Measurements from ENCODE around the gene RUFY2.
"Not testable (repeated sequence)": the region's sequence is repeated elsewhere in the genome, so short reads cannot be mapped to it uniquely, and the experiment has no call there.

The RUFY2 gene

DNA sequence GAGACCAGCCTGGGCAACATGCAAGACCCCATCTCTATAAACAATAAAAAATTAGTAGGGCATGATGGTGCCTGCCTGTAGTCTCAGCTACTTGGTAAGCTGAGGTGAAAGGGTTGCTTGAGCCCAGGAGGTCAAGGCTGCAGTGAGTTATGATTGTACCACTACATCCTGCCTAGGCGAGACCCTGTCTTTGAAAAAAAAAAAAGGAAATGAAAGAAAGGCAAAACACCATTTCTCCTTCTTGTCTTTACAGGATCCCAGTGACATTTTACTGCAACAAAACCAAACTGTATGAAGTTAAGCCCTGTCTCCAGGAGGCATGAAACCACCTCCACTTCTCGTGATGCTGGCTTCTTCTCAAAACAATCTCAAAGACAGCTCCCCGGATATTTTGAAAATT lies 44.5 kb downstream of the RUFY2 start:
- no peak for DNase-seq

DNA sequence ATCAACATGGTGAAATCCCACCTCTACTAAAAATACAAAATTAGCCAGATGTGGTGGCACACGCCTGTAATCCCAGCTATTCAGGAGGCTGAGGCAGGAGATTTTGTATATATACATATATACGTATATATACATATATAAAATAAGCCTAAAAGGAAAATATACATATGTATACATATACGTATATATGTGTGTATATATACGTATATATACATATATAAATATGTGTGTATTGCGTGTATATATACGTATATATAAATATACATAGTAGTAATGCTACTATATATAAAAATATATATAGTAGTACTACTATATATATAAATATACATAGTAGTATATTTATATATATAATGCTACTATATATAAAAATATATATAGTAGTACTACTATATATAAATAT lies 47.9 kb downstream of the RUFY2 start:
- no peak for DNase-seq

DNA sequence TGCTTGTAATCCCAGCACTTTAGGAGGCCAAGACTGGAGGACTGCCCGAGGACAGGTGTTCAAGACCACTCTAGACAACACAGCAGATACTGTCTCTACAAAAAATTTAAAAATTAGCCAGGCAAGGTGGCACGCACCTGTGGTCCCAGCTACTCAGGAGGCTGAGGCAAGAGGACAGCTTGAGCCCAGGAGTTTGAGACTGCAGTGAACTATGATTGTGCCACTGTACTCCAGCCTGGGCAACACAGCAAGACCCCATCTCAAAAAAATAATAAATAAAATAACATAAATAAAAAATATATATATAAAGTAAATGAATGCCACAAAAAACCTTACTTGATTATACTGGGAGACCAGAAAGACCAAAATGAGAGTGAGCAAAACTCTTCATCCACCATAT lies 53.5 kb downstream of the RUFY2 start:
- DNase-seq = no peak

DNA sequence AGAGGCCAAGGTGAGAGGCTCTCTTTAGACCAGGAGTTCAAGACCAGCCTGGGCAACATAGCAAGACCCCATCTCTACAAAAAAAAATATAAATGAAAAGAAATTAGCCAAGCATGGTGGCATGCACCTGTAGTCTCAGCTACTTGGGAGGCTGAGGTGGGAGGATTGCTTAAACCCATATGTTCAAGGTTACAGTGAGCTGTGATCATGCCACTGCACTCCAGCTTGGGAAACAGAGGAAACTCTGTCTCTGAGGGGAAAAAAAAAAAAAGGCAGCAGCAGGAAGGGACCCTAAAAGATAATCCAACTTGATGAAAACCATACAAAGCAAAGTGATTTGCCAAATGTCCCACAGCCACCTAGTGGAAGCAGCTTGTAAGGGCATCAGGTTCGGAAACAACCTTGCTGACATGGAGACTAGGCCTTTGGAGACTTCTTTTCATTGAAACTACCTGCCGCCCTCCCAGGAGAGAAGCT lies 58.8 kb downstream of the RUFY2 start:
- peak; percentile 21 to 25 for DNase-seq

DNA sequence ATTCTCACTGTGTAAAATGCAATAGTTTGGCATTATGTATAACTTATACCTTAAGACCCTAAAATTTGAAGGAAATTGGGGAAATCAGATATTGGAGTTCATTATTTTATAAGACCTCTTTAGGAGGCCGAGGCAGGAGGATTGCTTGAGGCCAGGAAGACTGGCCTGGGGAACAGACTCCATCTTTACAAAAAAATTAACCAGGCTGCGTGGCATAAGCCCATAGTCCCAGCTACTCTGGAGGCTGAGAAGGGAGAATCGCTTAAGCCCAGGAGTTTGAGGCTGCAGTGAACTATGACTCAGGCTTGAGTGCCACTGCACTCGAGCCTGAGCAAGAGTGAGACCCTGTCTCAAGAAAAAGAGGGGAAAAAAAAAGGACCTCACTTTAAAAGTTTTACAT lies 60.3 kb downstream of the RUFY2 start:
- no peak for DNase-seq

DNA sequence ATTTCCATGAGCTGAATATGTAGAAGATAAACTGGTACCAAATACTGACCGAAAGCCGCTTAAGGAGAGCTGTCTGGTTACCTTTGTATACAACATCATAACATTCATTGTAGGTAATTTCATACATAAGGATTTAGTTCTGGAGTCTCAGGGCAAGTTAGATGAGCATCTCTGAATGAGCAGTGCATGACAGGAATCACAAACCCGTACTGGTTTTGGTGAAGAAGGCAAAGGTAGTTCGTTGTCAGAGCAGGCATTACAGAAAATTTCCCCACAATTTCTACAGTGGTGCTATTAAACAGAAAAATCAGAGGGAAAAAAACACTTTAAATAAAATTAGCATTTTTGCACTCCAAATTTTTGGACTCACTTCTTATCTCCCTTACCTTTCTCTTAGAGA lies 61.5 kb downstream of the RUFY2 start:
- no peak for DNase-seq

DNA sequence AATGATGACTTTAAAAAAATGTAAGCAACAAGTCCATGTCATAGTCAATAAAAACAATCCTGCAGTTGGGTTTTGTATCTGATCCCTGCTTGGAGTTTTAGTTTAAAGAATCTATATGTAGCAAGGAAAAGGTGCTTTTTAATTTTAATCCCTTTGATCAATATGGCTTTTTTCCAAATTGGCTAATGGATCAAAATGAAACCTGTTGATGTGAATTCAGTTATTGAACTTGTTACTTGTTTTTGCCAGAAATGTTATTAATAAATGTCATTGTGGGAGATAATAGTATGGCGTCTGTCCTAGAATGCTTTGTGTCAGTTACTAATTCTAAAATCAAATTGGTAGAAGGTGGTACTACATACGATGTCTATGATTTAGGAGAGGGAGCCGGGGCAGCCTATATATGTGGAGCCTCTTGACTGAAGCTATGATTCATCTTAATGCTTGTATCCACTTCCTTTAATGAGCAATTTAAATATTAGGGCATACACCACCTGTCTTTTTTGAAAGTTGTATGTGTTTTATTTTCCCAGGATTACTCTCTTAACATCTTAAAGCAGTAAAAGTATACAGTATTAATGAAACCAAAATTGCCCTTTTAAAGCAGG lies 64.1 kb downstream of the RUFY2 start:
- no peak for DNase-seq

DNA sequence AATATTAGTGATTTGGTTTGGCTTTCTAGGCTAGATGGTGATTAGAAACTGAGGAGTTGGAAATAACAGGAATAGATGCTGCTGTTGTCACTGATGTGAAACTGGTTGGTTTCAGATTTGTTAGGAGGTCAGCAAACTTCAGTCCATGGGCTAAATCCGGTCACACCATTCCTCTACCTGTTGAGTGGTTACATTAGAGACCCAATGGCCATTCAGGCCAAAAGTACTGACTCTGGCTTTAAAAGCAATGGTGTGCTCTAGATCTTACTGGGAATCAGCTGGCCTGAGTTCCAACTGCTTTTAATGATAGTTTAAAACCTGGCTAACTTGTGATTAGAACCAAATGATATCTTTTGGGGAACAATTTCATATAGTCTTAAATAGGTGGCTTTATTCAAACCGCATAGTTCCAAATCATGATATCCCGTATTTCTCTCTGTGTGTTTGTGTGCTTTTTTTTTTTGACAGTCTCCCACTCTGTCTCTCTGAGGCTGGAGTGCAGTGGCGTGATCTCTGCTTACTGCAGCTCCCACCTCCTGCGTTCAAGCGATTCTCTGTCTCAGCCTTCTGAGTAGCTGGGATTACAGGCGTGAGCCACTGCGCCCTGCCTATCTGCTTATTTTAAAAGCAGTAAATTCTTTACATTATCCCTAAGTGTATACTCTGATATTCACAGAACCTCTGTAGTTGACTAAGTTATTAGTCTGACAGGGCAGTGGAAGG lies 66.6 kb downstream of the RUFY2 start:
- DNase-seq = no peak

DNA sequence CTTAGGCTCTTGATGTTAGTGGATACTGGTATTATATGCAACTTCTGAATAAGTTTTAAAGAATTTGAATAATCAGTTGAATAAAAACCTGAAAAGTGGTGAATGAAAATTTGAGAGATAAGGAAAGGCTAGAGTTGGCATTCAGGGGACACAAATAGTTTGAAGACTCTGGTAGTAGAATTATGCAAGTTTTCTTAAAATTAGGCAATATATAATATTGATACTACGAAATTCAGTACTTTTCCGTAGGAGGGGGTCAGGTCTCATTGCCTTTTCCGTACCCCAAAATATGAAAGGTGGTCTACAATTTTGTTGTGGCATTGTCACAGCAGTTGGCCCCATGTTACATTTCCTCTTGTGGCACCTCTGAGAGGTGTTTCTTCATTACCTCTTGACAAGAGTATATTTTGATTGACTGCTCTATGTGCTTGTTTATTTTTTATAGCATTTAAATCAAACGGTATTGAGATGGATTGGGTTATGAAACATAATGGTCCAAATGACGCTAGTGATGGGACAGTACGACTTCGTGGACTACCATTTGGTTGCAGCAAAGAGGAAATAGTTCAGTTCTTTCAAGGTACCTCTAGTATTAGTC lies 70.2 kb downstream of the RUFY2 start:
- no peak for DNase-seq

DNA sequence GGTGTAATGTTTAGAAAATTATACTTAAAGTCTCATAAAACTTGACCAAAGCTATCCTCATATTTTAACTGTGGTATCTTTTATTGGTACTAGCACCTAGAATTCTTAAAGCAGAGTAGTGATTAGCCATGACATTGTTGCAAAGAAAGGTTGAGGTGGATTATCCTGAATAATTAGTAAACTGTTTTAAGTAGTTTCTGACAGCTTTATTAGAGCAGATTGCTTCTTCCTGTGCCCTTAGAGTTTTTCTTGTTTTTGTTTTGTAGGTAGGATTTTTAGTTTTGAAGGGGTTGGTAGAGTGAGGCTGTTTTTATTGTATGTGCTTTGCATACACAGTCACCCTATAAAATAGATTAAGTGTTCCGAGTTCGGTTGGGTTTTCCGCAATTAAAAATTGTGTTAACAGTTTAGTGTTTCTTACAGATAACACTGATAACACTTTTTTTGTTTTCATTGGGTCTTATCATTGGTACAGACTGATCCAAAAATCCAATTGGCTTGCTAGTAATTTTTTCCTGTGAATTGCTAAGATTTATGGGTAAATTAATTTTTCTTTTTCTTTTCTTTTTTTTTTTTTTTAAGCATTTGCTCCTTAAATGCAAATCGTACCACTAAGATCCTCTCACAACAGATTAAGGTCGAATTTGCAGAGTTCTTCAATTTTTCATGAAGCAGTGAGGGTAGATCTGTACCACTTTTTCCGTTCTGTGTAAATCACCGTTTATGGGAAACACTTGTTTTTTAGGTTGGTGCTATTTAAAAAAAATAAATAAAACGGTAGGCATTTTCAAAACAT lies 72.2 kb downstream of the RUFY2 start:
- DNase-seq = no peak

DNA sequence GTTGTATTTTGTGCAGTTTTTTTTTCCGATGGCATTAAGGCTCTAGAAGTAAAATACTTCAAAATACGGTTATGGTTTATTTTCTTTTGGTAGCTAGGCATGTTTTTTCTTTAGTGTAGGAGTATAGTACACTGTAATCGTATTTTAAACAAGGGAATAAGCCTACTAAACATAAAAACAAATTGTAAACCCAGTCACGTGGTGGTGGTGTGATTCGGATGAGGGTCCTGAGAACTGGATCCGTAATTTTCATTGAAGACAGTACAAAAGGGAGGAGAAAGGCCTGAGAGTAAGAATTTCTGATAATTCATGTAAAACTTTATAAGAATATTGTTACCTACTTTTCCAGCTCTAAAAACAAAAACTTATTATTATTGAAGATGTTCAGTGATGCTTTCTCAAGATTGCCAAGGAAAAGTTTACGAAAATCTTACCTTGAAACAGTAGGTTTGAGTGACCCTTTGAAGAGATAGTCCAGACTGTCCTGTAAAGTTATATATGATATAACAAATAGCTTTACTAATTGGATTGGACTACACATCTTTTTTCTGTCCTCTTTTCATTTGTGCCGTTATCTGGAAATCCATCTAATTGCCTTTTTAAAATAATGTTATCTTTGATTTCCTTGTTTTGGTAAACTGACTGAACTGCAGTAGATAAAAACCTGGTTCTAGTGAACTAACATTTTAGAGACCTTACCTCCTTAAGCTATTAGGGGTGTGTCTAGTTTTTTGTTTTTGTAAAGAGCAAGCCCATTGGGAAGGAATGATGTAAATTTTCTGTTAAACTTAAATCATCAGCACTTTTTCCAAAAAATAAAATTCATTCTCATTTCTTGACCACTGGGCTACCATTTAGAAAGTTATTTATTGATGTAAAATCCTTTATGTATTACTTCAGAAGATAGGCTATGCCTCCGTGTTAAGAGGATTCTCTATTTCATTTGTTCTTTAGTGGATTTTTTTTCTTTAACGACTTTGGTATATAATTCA lies 73.3 kb downstream of the RUFY2 start:
- DNase-seq = no peak

DNA sequence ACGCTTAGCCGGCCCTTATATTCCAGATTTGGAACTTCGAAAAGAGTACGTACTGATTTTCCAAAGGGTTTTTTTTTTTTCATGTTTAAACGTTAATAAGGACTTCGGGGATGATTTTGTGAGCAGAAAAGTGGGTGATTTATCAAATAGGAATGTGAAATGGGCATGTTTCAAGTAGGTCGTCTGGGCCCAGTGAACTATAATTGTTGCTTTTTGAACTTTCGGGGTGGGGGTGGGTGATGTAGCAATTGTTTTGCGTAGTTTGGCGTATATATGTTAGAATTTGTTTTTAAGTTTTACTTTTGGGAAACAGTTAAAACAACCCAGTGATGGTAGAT lies 74.0 kb downstream of the RUFY2 start:
- DNase-seq = no peak

DNA sequence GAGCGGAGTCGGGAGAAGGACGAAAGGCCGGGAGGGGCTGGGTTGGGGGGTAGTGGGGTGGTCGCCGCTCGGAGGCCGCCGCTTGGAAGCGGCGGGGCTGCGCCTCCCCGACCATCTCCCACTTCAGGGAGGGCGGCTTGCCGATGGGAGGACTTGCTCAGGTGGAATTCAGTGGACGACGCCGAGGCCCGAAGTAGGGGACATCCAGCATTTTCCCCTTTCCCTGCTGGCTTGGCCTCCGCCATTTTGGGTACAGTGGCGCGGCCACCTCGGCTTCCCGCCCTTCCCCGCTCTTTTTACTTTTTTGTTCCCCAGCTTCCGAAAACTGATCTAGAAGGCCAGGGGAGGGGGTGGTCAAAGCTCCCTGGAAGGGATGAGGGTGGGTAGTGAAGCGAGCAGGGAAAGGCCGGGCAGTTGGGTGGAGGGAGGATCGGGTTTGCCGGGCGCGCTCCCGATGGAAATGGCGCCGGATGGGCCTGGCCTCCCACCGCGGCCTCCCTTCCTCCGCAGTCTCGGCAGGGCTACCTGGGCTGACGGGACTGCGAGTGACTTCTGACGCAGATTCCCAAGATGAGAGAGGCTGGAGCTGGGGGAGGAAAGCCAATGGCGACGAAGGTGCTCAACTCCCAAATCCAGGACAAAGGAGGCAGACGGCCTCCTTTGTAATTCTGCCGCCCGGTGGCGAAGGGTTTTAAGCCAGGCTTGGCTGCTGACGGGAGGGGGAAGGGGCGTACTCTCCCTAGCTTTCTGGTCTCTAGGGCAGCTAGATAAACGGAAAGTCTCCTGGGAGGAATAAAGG lies 74.6 kb downstream of the RUFY2 start, which contains the start of gene PBLD:
TSS of gene PBLD (minus strand) at position 670 of the 799 bp plus-strand sequence. CDS start 26,084 bp downstream, outside the sequence.
- DNase-seq = peak; percentile 50 to 57

DNA sequence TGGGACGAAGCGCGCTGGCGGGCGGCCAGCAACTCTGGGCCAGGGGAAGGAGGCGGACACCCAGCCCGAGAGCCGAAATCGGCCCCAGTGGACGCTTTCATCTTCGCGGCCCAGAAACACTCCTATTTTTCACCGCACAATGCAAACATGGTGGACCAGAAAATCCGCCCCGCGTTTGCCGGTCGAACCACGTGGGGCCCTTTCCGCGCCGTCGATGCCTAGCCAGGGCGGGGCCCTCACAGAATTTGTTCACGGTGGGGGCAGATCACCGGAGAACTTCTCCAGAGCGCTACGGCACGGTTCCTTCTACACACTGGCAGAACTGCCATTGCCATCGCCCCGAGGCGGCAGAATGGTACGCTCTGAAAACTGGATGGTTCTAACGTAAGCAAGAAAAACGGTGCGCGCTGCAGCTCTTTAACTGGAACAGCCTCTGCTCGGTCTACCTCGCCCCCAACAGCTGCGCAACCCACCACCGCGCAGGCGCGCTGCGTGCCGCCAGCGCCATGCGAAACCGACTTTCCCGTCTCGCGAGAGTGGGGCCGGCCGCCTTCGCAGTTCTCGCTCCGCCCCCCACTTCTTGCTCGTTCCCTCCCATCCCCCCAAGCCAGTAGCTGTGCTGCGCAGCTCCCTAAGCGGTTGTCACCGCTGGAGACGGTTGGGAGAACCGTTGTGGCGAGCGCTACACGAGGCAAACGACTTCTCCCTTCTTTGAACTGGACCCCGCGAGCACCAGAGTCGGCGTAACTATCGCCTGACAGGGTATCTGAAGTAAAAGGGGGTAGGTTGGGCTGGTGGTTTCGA lies 75.4 kb downstream of the RUFY2 start, which contains the start of gene HNRNPH3:
TSS of gene HNRNPH3 (plus strand) at position 610 of the 804 bp plus-strand sequence. CDS start 5,158 bp downstream, outside the sequence.
- peak; percentile 98 for DNase-seq

DNA sequence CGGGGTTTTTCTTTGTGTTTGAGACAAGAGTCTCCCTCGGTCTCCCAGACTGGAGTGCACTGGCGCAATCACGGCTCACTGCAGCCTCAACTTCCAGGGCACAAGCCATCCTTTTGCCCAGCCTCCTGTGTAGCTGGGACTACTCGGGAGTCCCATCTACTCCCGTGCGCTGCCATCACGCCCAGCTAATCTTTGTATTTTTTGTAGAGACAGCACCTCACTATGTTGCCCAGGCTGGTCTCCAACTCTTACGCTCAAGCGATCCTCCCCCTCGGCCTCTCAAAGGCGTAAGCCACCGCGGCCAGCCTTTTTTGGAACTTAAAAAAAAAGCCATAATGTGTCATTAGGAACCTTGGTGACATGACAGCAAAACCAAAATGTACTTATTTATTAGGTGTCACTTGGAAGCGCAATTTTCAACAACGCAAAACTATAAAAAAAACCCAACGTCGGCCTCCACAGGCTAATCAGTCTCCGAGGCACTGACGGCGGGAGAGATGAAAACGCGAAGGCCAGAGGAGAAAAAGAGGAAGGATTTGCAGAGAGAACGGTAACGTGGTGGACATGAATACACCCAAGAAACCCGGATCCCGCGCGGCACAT lies 76.1 kb downstream of the RUFY2 start:
- DNase-seq = peak; percentile 10 to 11

DNA sequence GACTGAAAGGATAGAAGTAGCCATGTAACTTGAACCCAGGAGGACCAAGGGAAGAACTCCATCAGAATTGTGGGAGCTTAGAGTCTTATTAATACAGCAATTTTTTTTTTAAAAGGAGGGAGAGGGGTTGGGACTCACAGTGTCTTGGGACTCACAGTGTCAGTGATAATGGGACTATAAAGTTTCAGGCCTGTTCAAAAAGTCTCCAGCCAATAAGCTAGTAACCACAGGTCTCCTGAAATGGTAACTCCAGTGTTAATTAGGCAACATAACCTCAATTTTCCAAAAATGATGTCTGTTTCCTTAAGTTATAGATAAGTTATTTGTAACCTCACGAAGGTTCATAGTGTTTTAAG lies 77.6 kb downstream of the RUFY2 start:
- DNase-seq = no peak

DNA sequence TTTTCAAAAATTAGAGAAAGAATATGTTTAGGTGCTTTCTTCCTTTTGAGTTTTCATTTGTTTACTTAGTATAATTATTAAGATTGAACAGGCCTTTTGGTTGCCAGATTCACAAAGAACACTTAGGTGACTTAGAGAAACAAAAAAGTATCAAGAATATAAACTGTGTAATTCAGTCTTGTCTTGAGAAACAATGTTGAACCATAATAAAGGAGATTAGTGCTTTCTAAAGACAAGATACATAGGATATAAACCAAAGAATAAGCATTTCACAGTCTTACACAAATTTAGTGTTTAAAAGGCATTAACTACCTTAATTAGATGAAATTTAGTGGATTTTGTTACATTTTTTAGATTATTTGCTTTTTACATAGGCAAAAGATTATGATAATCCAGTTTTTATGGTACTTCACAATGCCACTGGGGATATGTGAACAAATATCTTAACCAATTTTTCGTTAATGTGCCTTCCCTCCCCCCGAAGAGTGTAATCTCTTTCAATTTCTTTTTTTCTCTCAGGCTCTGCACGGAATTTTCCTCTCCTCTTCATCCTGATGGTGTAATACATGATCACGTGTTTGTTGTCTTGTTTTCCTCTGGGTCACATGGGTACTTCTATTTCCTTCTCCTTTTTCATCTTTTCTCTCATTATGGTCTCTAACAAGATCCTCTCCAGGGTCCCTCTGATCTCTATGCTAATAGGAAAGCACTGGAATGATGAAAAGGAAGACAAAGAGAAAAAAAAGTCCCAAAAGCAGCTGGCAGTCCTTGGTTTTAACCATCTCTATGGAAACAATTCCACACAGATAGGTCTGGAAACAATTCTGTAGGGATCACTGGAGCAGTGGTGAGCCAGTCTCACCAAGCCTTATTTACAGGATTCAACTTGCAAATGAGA lies 78.9 kb downstream of the RUFY2 start:
- no peak for DNase-seq

DNA sequence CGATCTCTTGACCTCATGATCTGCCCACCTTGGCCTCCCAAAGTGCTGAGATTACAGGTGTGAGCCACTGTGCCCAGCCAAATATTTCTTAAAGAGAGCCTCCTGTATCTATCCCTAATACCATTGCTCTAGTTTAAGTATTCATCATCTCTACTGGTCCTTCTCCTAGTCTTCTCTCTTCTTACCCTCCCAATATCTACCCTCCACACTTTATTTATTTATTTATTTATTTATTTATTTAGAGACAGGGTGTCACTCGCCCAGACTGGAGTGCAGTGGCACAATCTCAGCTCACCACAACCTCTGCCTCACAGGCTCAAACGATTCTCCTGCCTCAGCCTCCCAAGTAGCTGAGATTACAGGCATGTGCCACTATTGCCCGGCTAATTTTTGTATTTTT lies 82.7 kb downstream of the RUFY2 start:
- not testable (repeated sequence) for DNase-seq
